H1 (cell line): ENCODE data around the gene FNDC11. TPM values are rescaled to one million over a fixed set of nuclear protein-coding genes. Genes with fewer than 3 reads are reported as not detected.
A peak's percentile ranks its signal among the peaks of the same experiment; 100 is the strongest.

Experiments
- CTCF ChIA-PET: fragments of 300-600 bp; sonication (Branson Sonifier 250); formaldehyde crosslinking; loops from one replicate; lab custom pipeline; 2021; ENCODE audit not compliant: partially characterized antibody; lab: Charles Lee
- POLR2A ChIA-PET: fragments of 300-600 bp; sonication (Branson Sonifier 250); formaldehyde crosslinking; loops from one replicate; lab custom pipeline; 2021; ENCODE audit warnings: inconsistent platforms; ENCODE audit not compliant: partially characterized antibody; lab: Charles Lee
- DNase-seq, 2 experiments: peaks; one replicate each; pipeline versions ENCODE4 v3.0.0 to v3.0.0-alpha.2; 2010 to 2022; ENCODE audit warnings: low spot score in 2 of 2, low read depth in 1 of 2, mixed read lengths in 1 of 2
- FAIRE-seq: peaks from 2 replicates; lab custom pipeline; 2011; peaks lifted over from hg19 to GRCh38; lab: Jason Lieb, UNC
- H2AFZ ChIP-seq: 2 replicates; pipeline ENCODE4 v1.8.1; 2012; ENCODE audit warnings: low read length, inconsistent platforms
- H2AK5ac ChIP-seq: 2 replicates; pipeline ENCODE4 v1.6.1; 2013; ENCODE audit warnings: low read depth, low read length
- H2BK120ac ChIP-seq: replicated peaks from 2 replicates; pipeline ENCODE3; 2013; ENCODE audit warnings: low read depth, low read length, inconsistent platforms
- H2BK12ac ChIP-seq: 2 replicates; pipeline ENCODE4 v1.6.1; 2013; ENCODE audit warnings: low read depth, low read length
- H2BK15ac ChIP-seq: 2 replicates; pipeline ENCODE4 v1.6.1; 2013; ENCODE audit warnings: low read length
- H2BK20ac ChIP-seq: 2 replicates; pipeline ENCODE4 v1.6.1; 2013; ENCODE audit warnings: low read length
- H2BK5ac ChIP-seq: 2 replicates; pipeline ENCODE4 v1.6.1; 2013; ENCODE audit warnings: low read depth, low read length
- H3K14ac ChIP-seq: 2 replicates; pipeline ENCODE4 v1.6.1; 2013; ENCODE audit warnings: inconsistent platforms; ENCODE audit not compliant: insufficient read length
- H3K18ac ChIP-seq: 2 replicates; pipeline ENCODE4 v1.6.1; 2013; ENCODE audit warnings: low read length; ENCODE audit errors: extremely low read depth
- H3K23ac ChIP-seq: 2 replicates; pipeline ENCODE4 v1.6.1; 2013; ENCODE audit warnings: inconsistent platforms; ENCODE audit not compliant: insufficient read length
- H3K23me2 ChIP-seq: 2 replicates; pipeline ENCODE4 v1.6.1; 2013; ENCODE audit warnings: low read depth, low read length
- H3K27ac ChIP-seq: 2 replicates; pipeline ENCODE4 v1.6.1; 2011; ENCODE audit warnings: low read depth, low read length, inconsistent platforms
- H3K27me3 ChIP-seq, 4 experiments: replicated peaks in 1 of 4; 1 replicate in 1 of 4; 2 replicates in 3 of 4; pipeline versions ENCODE4 v1.6.1 to v1.8.1; 2011 to 2013; ENCODE audit warnings: low read length in 3 of 4, mild to moderate bottlenecking in 3 of 4, inconsistent platforms in 2 of 4, mixed read lengths in 2 of 4, moderate library complexity in 1 of 4; ENCODE audit not compliant: control insufficient read depth in 3 of 4, insufficient read depth in 3 of 4; ENCODE audit errors: extremely low read depth in 1 of 4
- H3K36me3 ChIP-seq, 4 experiments: 2 replicates each; pipeline versions ENCODE4 v1.6.1 to v1.8.1; 2011 to 2013; ENCODE audit warnings: mild to moderate bottlenecking in 4 of 4, low read length in 3 of 4, moderate library complexity in 2 of 4, control low read depth in 1 of 4, inconsistent platforms in 1 of 4; ENCODE audit not compliant: insufficient read depth in 4 of 4, control insufficient read depth in 2 of 4
- H3K4ac ChIP-seq: replicated peaks from 2 replicates; pipeline ENCODE3; 2013; ENCODE audit warnings: low read length, low read depth, mixed read lengths, inconsistent platforms; ENCODE audit not compliant: insufficient read length
- H3K4me1 ChIP-seq, 4 experiments: replicated peaks in 1 of 4; 1 replicate in 1 of 4; 2 replicates in 3 of 4; pipeline versions ENCODE4 v1.6.1 to v1.8.1; 2011 to 2013; ENCODE audit warnings: low read length in 3 of 4, inconsistent platforms in 2 of 4, mixed read lengths in 1 of 4; ENCODE audit not compliant: insufficient read depth in 4 of 4, control insufficient read depth in 3 of 4
- H3K4me2 ChIP-seq, 2 experiments: 2 replicates each; pipeline versions ENCODE4 v1.6.1 to v1.8.1; 2011 to 2013; ENCODE audit warnings: low read depth in 2 of 2, low read length in 2 of 2, control low read depth in 1 of 2, inconsistent platforms in 1 of 2, mild to moderate bottlenecking in 1 of 2; ENCODE audit not compliant: insufficient read depth in 1 of 2
- H3K4me3 ChIP-seq, 4 experiments: fragments of 200-600, 300-600 bp in 1 of 4; sonication (generic), shearing (Covaris generic), sonication (Bioruptor Twin) in 1 of 4; 2 replicates each; pipeline versions ENCODE4 v1.5.1 to v1.8.1; 2011 to 2016; ENCODE audit warnings: low read length in 4 of 4, low read depth in 3 of 4, control low read depth in 2 of 4, inconsistent platforms in 2 of 4, mild to moderate bottlenecking in 2 of 4, mixed read lengths in 1 of 4, moderate library complexity in 1 of 4; ENCODE audit not compliant: insufficient read depth in 2 of 4; ENCODE audit errors: extremely low read depth in 1 of 4
- H3K56ac ChIP-seq: replicated peaks from 2 replicates; pipeline ENCODE3; 2013; ENCODE audit warnings: low read depth, mild to moderate bottlenecking, mixed read lengths, low read length, inconsistent platforms; ENCODE audit not compliant: insufficient read length
- H3K79me1 ChIP-seq: 2 replicates; pipeline ENCODE4 v1.6.1; 2013; ENCODE audit warnings: low read depth, low read length, control low read depth
- H3K79me2 ChIP-seq, 2 experiments: 2 replicates each; pipeline versions ENCODE4 v1.6.1 to v1.8.1; 2012 to 2013; ENCODE audit warnings: low read length in 2 of 2, mild to moderate bottlenecking in 2 of 2, inconsistent platforms in 1 of 2; ENCODE audit not compliant: insufficient read depth in 2 of 2, control insufficient read depth in 1 of 2
- H3K9ac ChIP-seq, 4 experiments: replicated peaks in 1 of 4; 1 replicate in 1 of 4; 2 replicates in 3 of 4; pipeline versions ENCODE4 v1.6.1 to v1.8.1; 2011 to 2013; ENCODE audit warnings: low read depth in 3 of 4, low read length in 3 of 4, control low read depth in 2 of 4, mild to moderate bottlenecking in 2 of 4, moderate library complexity in 2 of 4, inconsistent platforms in 1 of 4; ENCODE audit errors: extremely low read depth in 1 of 4
- H3K9me3 ChIP-seq, 2 experiments: 2 replicates each; pipeline versions ENCODE4 v1.6.1 to v1.8.1; 2012 to 2013; ENCODE audit warnings: mild to moderate bottlenecking in 2 of 2, moderate library complexity in 2 of 2, control low read depth in 1 of 2, inconsistent platforms in 1 of 2, low read depth in 1 of 2, low read length in 1 of 2, mixed read lengths in 1 of 2; ENCODE audit not compliant: insufficient read depth in 2 of 2
- H4K20me1 ChIP-seq, 2 experiments: replicated peaks in 1 of 2; 2 replicates each; pipeline versions ENCODE3 to v1.8.1; 2011 to 2013; ENCODE audit warnings: inconsistent platforms in 2 of 2, low read length in 2 of 2, mild to moderate bottlenecking in 1 of 2; ENCODE audit not compliant: insufficient read depth in 2 of 2, control insufficient read depth in 1 of 2
- H4K5ac ChIP-seq: 2 replicates; pipeline ENCODE4 v1.6.1; 2013; ENCODE audit warnings: low read length, low read depth, mixed read lengths, inconsistent platforms; ENCODE audit not compliant: insufficient read length
- H4K8ac ChIP-seq: 2 replicates; pipeline ENCODE4 v1.8.0; 2013; ENCODE audit warnings: mild to moderate bottlenecking, moderate library complexity, low read length, inconsistent platforms; ENCODE audit not compliant: insufficient read depth; ENCODE audit errors: extremely low read depth
- H4K91ac ChIP-seq: replicated peaks from 2 replicates; pipeline ENCODE3; 2013; ENCODE audit warnings: low read length, mixed read lengths, inconsistent platforms; ENCODE audit not compliant: insufficient read length
- BACH1 ChIP-seq: IDR thresholded peaks from 2 replicates; pipeline ENCODE4 v1.6.1; 2012; ENCODE audit warnings: low read length, improper control_type of control experiment
- GTF2F1 ChIP-seq: IDR thresholded peaks from 2 replicates; pipeline ENCODE4 v1.6.1; 2012; ENCODE audit warnings: low read depth, low read length, improper control_type of control experiment, borderline replicate concordance
- HDAC2 ChIP-seq, 2 experiments: fragments of 300-600 bp in 1 of 2; sonication (generic) in 1 of 2; IDR thresholded peaks; 2 replicates each; pipeline ENCODE4 v1.6.1; 2011 to 2012; ENCODE audit warnings: low read depth in 2 of 2, low read length in 2 of 2, mild to moderate bottlenecking in 2 of 2, moderate library complexity in 2 of 2, borderline replicate concordance in 1 of 2, inconsistent platforms in 1 of 2
- HDAC6 ChIP-seq: IDR thresholded peaks from one replicate; pipeline ENCODE4 v1.7.1; 2012; ENCODE audit warnings: low read depth, mild to moderate bottlenecking, inconsistent platforms, low read length, moderate library complexity
- JUND ChIP-seq: IDR thresholded peaks from 2 replicates; pipeline ENCODE4 v1.6.1; 2011; ENCODE audit warnings: mild to moderate bottlenecking, improper control_type of control experiment, low read length
- RAD21 ChIP-seq, 2 experiments: IDR thresholded peaks in 1 of 2; conservative IDR thresholded peaks in 1 of 2; 2 replicates each; pipeline ENCODE4 v1.6.1; 2011; ENCODE audit warnings: low read depth in 2 of 2, low read length in 2 of 2, improper control_type of control experiment in 1 of 2, inconsistent platforms in 1 of 2, mild to moderate bottlenecking in 1 of 2, moderate library complexity in 1 of 2
- RBBP5 ChIP-seq: IDR thresholded peaks from 2 replicates; pipeline ENCODE4 v1.7.1; 2012; ENCODE audit warnings: low read depth, mild to moderate bottlenecking, inconsistent platforms, low read length, moderate library complexity, borderline replicate concordance
- RNF2 ChIP-seq: fragments of 200-900, 300-1000 bp; sonication (generic); IDR thresholded peaks from 2 replicates; pipeline ENCODE4 v1.7.1; 2016; ENCODE audit warnings: borderline replicate concordance, low read depth, mild to moderate bottlenecking, antibody characterized with exemption, low read length; ENCODE audit not compliant: poor library complexity, severe bottlenecking; ENCODE audit errors: missing control alignments
- SAP30 ChIP-seq: fragments of 300-600 bp; sonication (generic); IDR thresholded peaks from 2 replicates; pipeline ENCODE4 v1.7.1; 2012; ENCODE audit warnings: low read length, moderate library complexity, mild to moderate bottlenecking, inconsistent platforms; ENCODE audit not compliant: insufficient read depth, insufficient replicate concordance
- SIN3A ChIP-seq, 2 experiments: IDR thresholded peaks in 1 of 2; conservative IDR thresholded peaks in 1 of 2; 2 replicates each; pipeline ENCODE4 v1.6.1; 2011 to 2012; ENCODE audit warnings: low read length in 2 of 2, improper control_type of control experiment in 1 of 2, low read depth in 1 of 2, mild to moderate bottlenecking in 1 of 2
- WGBS, 2 experiments: shearing (Covaris generic) in 1 of 2; methylation state at CpG; one replicate each; pipeline versions ENCODE4 v1.1.6 to v1.1.7; 2013 to 2015; ENCODE audit warnings: low lambda C conversion rate in 2 of 2, mixed read lengths in 2 of 2, inconsistent platforms in 1 of 2, low coverage in 1 of 2, missing lambda C conversion rate in 1 of 2; ENCODE audit not compliant: insufficient replicate concordance in 2 of 2, insufficient coverage in 1 of 2, insufficient read length in 1 of 2; ENCODE audit errors: extremely low coverage in 1 of 2, missing lambda C conversion rate in 1 of 2; 5-methylcytosine and 5-hydroxymethylcytosine counted together
- polyA plus RNA-seq, 7 experiments: library from polyadenylated mRNA; depleted of rRNA in 3 of 7; stranded (reverse) in 5 of 7; unstranded in 2 of 7; fragments of >200 nt in 5 of 7; fragments of 200-250 nt in 2 of 7; gene quantifications; 1 replicate in 5 of 7; 2 replicates in 1 of 7; 4 replicates in 1 of 7; pipeline versions ENCODE4 v1.2.1 to v1.2.3, GENCODE V29; 2011 to 2013; ENCODE audit warnings: missing spikeins in 2 of 7, mixed read lengths in 2 of 7
- total RNA-seq: library from RNA; stranded (reverse); fragmentation: NEBNext Ultra II Directional; extraction: Animal tissue kit (Norgen Biotek cat#: 25700); gene quantifications from 2 replicates; pipeline ENCODE4 v1.2.1, GENCODE V29; 2021

The FNDC11 gene
- total and polyA plus RNA-seq, 2 of the 8 experiments (the other 6 are each of a cell fraction or from before 2014, with no cell fraction given): 2.6 to 8.8 TPM

GRCh38 chr20:63580796-63581461 is 27.0 kb downstream of the FNDC11 start:
- Histone ChIP-seq H3K18ac (no peak overlapping the region), H3K9ac (no peak overlapping the region), H3K14ac (no peak overlapping the region), H2BK120ac (no peak overlapping the region), H4K5ac (no peak overlapping the region), H3K23me2 (no peaks in the 10 kb centered on the region), H3K79me1 (no peaks in the 10 kb centered on the region), H3K4me3 (no peak overlapping the region), H3K9me3 (no peaks in the 10 kb centered on the region), H3K36me3 (no peaks in the 10 kb centered on the region), H4K8ac (peak overlapping the region; percentile 65), H4K20me1 (no peaks in the 10 kb centered on the region), H3K23ac (no peak overlapping the region), H2BK20ac (no peak overlapping the region), H3K4me2 (no peak overlapping the region), H2BK15ac (0 out of 2 replicates have a peak overlapping the region, but pooled peaks have one; percentile 46), H3K4me1 (no peaks in the 10 kb centered on the region; a peak in 2 of 7 replicates), H2AFZ (no peak overlapping the region), H3K27me3 (no peaks in the 10 kb centered on the region), H2BK12ac (no peak overlapping the region), H3K56ac (no peak overlapping the region), H2BK5ac (no peak overlapping the region), H4K91ac (no peak overlapping the region), H3K79me2 (no peaks in the 10 kb centered on the region), H3K4ac (no peak overlapping the region), H2AK5ac (no peak overlapping the region), H3K27ac (no peak overlapping the region)
- CTCF ChIA-PET: interaction anchor here (0.7 to 2.0 kb wide), 15 partner anchors 10 to 393 kb away, joined by 3 to 10 read pairs (median 3); partner anchors contain the start of gene PTK6
- POLR2A ChIA-PET: interaction anchor here (1.3 kb wide), 1 partner anchor 43 kb away, joined by 4 read pairs; no protein-coding TSS in a partner anchor
- DNase-seq (no peak), FAIRE-seq (no peak)
- 85% methylated on average over 12 of the region's 12 CpGs; no CpG with 5 or more reads in 1 of the 2 experiments for WGBS, 2 experiments
- no peak for TF ChIP-seq HDAC6
- TF ChIP-seq SIN3A (conservative IDR thresholded peaks at IDR 0.05 in 1 of 2, IDR thresholded peaks at IDR 0.05 in 1 of 2; ENCODE audit: low read depth in 1 of 2, low read length in 2 of 2): no peak
- no peak for TF ChIP-seq RNF2
- TF ChIP-seq GTF2F1: no peak
- TF ChIP-seq BACH1: no peak
- no peak for TF ChIP-seq HDAC2 (IDR thresholded peaks at IDR 0.05; ENCODE audit: borderline replicate concordance in 1 of 2, low read depth in 2 of 2, low read length in 2 of 2)
- TF ChIP-seq RAD21 (IDR thresholded peaks at IDR 0.05 in 1 of 2, conservative IDR thresholded peaks at IDR 0.05 in 1 of 2; ENCODE audit: low read depth in 2 of 2, low read length in 2 of 2): peak; percentile 66 to 77
- TF ChIP-seq JUND: no peak
- no peak for TF ChIP-seq RBBP5
- TF ChIP-seq SAP30: no peak
